HG02852 (cell line): ENCODE data around the gene TTK.

Experiments used
- ATAC-seq: cut with Tn5 transposase; IDR thresholded peaks from one replicate; pipeline ENCODE4 v1.9.1; 2021; ENCODE audit warnings: mild to moderate bottlenecking, moderate library complexity; ENCODE audit not compliant: unreplicated experiment

Gene TTK

DNA sequence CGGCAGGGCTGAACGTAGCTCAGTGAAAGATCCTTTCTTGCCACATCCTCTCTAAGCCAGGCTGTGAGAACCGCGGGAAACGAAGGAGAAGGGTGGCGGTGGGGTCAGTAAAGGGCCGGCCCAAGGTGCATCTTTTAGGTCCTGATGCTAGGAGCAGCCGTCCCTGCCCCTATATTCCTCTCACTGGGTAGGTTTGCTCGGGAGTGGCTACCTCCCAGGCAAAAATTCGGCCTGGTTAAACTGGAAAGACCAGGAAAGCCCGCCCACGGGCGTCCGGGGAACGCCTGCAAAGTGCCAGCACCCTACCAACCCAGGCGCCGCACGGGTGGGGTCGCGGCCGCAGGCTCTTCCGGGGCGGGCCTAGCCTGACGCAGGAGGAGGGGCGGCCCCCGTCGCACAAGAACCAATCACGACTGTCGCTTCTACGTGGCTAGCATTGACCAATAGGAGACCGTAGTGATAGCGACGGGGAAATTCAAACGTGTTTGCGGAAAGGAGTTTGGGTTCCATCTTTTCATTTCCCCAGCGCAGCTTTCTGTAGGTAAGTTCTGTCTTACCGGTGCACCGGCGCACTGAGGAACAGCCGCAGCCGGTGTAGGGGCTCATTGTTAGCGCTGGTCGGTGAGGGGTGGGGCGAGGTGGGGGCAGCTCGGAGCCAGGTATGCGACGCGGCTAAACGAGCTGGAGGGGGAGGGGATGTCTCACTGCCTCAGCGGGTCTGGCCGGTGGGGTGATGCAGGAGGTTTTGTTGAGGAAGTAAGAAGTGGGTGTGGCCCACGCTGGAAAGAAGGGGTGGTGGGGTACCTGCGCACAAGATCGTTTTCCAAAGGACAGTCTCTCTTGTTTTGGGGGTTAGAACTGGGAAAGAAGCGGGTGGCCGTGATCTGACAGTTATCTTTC lies at the start of gene TTK:
Gene TTK (plus strand): TSS at position 477 of the 900 bp plus-strand sequence. CDS start 1,195 bp downstream, outside the sequence.
- ATAC-seq, result peak; percentile 100

DNA sequence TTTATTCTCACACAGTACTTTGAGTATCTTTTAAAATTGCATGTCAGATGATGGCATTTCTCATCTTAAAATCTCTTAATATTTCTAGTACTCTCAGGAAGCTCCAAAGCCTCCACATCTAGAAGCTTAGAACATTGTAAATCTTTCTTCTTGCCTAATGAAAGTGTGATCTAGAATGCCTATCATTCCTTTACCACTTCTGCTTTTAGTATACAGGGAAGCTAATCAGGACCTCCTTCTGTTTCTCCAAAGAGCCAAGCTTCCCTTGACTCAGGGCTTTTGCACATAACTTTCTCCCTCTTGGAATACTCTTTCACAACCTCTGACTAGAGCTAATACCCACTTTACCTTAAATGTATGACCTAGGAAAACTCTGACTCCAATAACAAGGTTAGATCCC lies 49.6 kb upstream of the TTK start:
- no peak for ATAC-seq

DNA sequence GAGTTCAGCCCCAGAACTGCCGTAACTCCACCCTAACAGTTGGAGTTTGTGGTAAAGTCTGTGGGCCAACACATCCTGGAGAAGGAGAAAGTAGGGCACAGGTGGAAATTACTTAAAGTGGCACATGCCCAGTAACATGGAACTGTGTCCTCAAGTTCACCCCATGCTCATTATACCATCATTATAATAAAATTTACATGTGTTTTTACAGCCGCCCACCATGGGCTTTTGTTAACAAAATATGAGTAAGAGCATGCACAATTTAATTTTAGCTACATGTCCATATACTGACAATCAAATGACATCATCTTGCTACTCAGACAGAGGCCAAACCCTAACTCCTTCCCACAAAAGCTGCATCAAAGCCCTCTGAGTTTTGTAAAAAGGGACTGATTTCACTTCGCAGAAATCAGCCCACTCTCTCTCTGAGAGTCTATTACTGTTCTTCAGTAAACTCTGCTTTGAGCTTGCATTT lies 39.8 kb upstream of the TTK start:
- ATAC-seq, result no peak

DNA sequence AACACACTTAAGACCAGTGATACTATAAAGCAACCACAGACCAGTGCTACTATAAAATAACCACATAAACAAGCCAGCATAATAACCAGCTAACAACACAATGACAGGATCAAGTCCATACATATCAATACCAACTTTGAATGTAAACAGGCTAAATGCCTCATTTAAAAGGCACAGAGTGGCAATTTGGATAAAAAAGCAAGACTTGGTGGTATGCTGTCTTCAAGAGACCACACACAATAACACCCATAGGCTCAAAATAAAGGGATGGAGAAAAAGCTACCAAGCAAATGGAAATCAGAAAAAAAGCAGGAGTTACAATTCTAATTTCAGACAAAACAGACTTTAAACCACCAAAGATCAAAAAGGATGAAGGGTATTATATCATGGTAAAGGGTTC lies 37.3 kb upstream of the TTK start:
- no peak for ATAC-seq

DNA sequence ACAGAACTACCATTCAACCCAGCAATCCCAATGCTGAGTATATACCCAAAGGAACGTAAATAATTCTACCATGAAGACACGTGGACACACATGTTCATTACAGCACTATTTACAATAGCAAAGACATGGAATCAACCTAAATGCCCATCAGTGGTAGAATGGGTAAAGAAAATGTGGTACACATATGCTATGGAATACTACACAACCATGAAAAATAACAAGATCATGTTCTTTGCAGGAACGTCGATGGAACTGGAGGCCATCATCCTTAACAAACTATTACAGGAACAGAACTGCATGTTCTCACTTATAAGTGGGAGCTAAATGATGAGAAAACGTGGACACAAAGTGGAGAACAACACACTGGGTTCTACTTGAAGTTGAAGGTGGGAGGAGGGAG lies 34.7 kb upstream of the TTK start:
- no peak for ATAC-seq

DNA sequence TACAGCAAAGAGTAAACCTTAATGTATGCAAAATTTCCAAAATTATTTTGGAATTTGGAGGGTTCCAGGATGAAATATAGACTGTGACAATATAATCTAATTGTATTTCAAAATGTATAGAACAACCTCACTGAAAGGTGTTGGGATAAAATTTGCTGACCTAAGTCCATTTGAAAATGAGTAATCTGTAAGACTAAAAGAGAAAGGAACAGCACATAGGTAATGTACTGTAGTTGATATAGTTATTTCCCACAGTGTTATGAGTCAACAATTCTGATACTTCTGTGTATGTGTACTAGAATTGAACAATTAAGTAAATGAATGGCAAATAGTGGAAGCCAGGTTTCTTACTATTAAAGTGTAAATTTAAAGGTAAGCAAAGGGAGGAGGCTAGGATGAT lies 33.3 kb upstream of the TTK start:
- no peak for ATAC-seq

DNA sequence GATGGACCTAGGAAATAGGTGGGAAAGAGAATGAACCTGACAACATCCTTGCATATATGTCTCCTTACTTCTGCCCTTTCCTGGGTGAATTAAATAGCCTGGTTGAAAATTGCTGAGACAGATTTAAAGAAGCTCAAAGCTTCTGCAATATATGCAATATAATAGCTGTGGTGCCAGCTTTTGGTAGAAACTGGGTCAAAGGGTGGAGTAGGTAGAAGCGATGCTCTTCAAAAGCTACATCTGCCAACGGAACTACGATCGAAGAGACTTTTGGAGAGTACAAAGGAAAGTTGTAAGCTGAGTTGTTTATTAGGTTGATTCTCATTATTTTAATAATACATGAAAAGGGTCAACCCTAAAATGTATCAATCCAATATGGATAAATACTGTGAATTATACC lies 22.8 kb upstream of the TTK start:
- no peak for ATAC-seq

DNA sequence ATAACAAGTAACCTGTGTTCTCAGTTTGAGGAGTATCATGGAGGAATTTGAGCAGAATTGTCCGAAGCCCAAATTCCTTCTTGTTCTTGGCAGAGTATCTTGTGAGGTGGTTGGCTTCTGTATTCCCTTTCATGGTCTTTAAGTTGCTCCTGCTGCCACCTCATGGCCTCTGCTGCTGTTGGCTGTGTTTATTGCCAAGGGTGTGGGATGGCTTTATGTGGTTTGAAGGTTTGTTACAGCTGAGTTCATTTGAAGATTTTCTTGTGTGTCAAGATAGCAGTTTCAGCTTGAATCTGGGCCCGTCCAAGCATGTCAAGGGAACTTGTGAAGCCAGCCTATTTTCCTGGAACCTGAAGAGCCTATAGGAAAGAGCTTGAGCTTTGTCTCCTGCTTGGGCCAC lies 20.2 kb upstream of the TTK start:
- ATAC-seq, result peak; percentile 60

DNA sequence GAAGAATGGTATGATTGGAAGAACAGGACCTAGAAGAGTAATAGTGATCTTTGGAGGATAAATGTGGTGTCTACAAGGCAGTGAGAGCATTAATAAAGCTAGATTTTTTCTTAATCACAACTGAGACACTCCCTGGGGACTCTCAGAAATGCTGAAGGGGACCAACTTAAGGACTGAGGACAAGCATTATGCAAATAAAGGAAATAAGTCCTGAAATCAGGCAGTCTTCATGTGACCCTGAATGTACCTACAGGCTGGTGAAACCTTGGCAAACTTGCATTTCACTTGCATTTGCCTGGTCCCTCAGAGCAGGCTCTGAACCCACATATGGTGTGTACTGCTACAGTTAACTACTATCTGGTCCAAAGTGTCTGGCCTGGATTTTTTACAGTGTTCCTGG lies 19.3 kb upstream of the TTK start:
- no peak for ATAC-seq

DNA sequence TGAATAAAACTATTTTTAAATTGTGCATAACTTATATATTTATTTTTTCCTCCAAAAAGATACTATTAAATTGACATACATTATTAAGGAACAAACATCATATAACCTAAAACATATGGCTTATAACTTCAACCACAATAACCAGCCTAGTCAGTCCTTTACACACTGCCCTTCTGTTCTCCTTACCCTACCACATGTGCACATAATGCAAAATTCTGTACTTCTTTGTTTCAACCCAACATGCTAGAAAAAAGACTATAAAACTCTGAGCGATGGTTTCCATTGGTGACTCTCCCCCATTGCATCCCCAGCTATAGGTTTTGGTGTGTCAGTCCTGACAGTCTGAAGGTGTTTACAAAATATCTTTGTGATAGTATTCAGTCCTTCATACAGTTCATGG lies 14.8 kb upstream of the TTK start:
- ATAC-seq, result no peak

DNA sequence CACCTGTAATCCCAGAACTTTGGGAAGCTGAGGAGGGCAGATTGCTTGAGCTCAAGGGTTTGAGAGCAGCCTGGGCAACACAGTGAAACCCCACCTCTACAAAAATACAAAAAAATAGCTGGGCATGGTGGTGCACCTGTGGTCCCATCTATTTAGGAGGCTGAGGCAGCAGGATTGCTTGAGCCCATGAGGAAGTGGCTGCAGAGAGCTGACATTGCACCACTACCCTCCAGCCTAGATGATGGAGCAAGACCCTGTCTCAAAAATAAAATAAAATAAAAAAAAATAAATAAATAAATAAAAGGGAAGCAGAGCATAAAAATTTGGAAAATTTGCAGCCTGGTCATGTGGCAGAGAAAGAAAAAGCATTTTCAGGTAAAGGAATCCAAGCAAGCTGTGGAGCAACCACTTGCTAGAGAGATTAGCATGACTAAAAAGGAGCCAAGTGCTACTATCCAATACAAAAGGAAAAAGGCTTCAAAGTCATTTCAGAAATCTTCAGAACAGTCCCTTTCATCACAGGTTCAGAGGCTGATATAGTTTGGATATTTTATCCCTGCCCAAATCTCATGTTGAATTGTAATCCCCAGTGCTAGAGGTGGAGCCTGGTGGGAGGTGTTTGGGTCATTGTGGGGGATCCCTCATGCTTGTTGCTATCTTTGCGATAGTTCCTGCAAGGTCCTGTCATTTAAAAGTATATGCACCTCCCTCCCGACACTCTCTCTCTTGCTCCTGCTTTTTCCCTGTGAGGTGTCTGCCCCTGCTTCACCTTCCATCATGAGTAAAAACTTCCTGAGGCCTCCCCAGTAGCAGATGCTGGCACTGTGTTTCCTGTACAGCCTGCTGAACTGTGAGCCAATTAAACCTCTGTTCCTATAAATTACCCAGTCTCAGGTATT lies 11.2 kb upstream of the TTK start:
- no peak for ATAC-seq

DNA sequence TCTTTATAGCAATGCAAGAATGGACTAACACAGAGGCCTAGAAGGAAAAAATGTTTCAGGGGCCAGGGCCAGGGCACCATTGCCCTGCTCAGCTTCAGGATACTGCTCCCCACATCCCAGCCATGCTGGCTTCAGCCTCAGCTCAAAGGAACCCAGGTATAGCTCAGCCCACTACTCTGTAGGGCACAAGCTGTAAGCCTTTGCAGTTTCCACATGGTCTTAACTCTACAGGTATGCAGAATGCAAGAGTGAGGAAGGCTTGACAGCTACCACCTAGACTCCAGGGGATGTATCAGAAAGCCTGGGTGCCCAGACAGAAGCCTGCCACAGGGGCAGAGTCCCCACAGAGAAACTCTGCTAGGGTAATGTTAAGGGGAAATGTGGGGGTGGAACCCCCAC lies 10.5 kb upstream of the TTK start:
- ATAC-seq, result no peak

DNA sequence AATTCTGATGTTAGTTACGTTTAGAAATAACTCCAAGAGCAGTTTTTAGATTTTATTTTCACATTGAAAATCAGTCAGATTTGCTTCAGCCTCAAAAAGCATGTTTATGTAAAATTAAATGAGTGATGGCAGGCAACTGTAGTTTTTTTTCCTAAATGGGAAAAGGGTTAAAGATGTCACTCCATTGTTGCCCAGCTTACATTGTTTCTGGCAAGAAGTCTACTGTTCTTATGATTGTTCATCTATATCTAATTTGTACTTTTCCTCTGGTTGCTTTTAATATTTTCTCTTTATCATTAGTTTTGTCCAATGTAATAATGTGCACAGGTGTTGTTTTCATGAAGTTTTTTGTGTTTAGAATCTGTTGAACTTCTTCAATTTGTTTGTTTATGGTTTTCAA lies 6.7 kb upstream of the TTK start:
- no peak for ATAC-seq

DNA sequence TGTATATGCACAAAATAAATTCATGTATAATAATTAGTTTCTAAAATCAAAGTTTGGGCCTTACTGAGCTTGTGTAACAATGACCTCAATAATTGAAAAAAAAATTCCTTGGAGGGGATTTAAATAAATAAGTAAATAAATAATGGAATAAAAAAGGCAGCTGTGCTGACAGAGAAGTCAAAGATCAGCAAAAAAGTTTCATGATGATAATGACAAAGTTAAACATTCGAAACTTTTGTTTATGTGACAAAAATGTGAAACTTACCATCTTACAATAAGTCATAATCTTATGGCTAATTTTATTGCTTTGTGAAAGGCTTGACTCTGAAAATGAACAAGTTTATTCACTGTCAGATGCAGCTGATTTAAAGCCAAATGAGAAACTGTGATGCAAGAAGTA lies 3.1 kb upstream of the TTK start:
- ATAC-seq, result no peak

DNA sequence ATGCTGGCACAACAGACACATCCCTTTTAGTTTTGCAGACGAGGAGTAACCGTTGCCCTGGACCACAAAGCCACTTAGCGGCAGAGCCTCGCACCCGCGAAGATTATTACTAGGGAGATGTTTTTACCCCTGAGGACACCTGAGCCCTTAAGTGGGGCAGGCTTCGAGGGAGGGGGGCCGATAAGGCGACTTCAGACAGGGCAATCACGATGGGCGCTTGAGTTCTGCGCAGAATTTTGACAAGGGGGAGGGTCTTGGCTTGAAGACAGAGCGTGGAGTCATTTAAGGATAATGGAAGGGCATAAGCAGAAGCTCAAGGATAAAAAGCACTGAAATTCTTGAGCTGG lies 650 bp upstream of the TTK start:
- peak; percentile 18 for ATAC-seq

DNA sequence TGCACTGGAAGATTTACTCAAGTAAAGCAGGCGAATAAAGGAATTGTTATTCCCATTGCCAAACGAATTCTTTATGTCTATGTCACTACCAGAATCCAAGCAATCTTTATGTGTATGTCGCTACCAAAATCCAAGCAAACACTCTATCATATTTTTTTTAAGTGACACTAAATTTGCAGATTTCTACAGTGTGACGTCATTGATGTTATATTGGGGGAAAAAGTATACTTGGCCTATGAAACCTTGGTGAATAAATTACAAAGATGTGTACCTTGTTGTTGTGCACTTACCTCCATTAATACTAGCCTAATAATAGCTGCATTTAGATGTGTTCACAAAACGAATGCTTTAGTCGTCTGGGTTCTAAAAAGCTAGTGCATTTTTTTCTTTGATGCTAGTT lies 957 bp downstream of the TTK start:
- no peak for ATAC-seq

DNA sequence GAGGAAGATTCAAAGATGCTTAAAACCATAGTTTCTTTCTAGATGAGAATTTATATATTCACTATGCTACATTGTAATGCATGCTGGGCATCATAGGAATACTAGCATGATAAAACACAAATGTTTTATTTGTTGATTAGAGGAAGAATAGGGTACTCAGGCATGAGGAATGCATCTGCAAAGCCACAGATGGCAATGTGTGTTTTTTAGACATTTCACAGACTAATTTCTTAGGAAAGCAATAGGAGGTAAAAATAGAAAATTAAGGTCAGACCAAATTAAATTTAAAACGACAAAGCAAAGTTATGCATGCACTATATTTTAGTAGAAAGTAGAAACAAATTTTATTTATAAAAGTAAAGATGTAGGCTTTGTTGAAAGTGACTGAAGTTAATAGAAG lies 2.1 kb downstream of the TTK start:
- no peak for ATAC-seq

DNA sequence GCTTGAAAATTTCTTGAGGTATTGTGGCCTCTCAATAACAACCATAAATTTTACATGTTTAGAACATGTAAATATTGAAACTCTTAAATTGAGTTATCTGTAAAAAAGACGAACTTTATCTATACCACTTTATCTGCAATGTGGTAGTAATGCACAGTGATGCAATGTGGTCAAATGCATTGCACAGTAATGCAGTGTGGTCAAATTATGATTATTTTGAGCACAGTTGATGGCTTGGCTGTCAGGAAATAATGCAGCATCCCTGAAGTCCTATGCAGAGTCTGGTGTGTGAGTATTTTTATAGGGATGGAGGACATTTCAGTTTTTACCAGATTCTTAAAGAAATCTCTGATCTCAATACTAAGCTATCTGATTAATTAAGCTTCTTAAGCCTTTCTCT lies 5.1 kb downstream of the TTK start:
- ATAC-seq, result no peak

DNA sequence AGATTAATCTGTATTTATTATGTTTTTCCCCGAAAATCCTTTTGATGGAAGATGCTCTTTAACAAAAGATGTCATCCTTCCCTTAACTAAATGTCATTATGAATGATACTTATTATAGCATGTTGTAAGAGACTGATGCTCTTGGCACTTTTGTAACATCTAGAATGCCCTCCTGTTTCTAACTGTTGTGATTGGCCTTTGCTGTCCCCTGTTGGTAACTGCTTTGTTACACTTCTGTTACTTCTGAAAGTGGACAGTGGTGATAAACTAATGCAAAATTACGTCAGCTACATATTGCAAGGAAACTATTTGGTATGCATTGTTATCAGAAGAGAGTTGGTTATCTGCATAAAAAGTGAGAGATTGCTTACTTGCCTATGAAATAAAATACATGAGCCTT lies 5.8 kb downstream of the TTK start:
- no peak for ATAC-seq

DNA sequence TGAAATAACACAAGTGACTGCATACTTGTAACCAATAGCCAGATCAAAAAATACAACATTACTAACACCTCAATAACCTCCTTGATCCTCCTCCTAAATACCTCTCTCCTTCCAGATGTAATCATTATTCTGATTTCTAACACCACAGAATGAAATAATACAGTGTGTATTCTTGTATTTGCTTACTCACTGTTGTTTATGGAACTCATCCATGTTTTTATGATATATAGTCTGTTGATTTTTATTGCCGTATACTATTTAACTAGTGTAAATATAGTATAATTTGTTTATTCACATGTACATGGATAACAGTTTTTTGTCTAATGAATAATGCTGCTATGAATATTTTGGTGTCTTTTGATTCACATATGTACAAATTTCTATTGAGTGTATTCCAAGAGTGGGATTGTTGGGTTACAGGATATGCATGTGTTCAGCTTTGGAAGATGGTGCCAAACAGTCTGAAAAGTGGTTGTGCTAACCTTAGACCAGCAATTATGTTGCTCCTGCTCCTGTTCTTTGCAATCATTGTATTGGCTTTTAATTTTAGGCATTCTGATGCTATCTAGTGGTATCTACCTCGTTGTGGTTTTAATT lies 11.5 kb downstream of the TTK start:
- ATAC-seq, result no peak

DNA sequence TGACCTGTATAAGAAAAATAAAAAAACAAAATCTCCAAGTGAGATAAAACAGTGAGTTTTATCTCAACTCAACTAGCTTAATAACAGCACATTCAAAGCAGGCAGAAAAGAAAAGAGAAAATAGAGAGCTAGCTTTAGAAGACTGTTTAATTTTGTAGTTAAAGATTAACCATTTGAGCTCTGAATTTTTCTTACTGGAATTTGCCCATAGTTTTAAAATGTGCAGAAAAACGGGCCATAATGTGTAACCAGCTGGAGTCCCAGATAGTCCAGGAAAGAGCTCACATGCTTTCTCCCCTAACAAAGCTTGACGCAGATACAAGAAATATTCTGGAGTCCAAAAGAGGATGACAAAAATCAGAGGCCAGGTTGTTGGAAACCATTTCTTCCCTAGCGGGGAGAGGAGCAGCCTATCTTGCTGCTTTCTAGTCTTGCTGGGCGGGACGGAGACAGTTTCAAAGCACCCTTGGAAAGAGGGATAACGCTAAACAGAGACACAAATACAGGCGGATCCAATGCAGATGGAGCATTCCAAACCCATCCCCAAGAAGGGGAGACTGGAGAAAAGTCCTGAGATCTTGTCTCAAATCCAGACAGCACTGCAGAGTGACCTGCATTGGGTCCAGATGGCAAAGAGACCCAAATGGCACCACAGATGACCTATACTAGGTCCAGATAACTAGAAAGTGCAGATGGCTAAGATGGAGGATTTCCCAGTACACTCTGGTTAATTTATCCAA lies 16.1 kb downstream of the TTK start:
- no peak for ATAC-seq
